Astrocyte (in vitro differentiated cells and primary cell): ENCODE measurements around the gene IDE.

ENCODE experiments used
- CTCF ChIP-seq: IDR thresholded peaks from 2 replicates; pipeline ENCODE4 v1.5.1; 2011; ENCODE audit warnings: low read depth, mild to moderate bottlenecking, inconsistent platforms, low read length, moderate library complexity; ENCODE audit not compliant: insufficient read depth
- EZH2 ChIP-seq: IDR thresholded peaks from 2 replicates; pipeline ENCODE4 v1.6.1; 2012; ENCODE audit warnings: mild to moderate bottlenecking, low read length, inconsistent platforms; ENCODE audit not compliant: insufficient read depth

DNA sequence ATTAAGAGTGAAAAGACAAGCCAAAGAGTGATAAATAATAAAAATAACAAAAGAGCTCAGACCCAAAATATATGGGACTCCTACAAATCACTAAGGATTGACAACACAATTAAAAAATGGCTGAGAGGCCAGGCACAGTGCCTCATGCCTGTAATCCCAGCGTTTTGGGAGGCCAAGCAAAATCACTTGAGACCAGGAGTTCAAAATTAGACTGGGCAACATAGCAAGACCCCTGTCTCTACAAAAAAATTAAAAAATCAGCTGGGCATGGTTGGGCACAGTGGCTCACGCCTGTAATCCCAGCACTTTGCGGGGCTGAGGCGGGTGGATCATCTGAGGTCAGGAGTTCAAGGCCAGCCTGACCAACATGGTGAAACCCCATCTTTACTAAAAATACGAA lies 137.3 kb downstream of the IDE start:
- TF ChIP-seq CTCF (no peak), EZH2 (no peak)
